Esophagus muscularis mucosa (tissue), 4 donors: ENCODE measurements around the gene PRAMEF13.
"Not testable (repeated sequence)": the region's sequence is repeated elsewhere in the genome, so short reads cannot be mapped to it uniquely, and the experiment has no call there.

Source experiments
- EP300 ChIP-seq: sonication (generic); formaldehyde crosslinking; IDR thresholded peaks from one replicate; pipeline ENCODE4 v1.6.1; 2017; ENCODE audit warnings: antibody characterized with exemption
- POLR2AphosphoS5 ChIP-seq, 2 donors: sonication (generic); formaldehyde crosslinking; IDR thresholded peaks; one replicate each; pipeline ENCODE4 v1.6.1; 2017; ENCODE audit warnings: antibody characterized with exemption in 2 of 2
- TF ChIP-seq, protein P1 (sequence below), 3 experiments: fragments of 200-600 bp in 2 of 3; fragments of 450-650 bp in 1 of 3; sonication (generic) in 2 of 3; IDR thresholded peaks; one replicate each; pipeline ENCODE4 v1.5.1; 2017 to 2019; ENCODE audit warnings: antibody characterized with exemption in 3 of 3, mild to moderate bottlenecking in 2 of 3, moderate library complexity in 1 of 3

DNA sequence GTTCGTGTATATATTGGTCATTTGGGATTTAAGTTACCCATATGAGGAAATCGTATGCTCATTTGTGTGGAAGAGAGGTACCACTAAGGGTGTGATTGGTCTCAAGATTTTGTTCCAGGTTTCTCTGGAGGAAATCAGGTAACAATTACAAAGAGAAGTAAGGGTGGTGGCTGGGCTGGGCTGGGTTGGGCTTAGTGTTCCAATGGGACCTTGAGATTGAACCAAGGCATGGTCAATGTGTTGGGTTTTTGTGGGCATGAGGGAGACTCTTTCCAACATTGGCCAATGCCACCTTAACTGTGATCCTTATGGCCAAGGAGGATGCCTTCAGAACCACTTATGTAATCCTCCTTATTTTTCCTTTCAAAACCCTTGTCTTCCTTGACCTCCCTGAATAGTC lies 29.4 kb upstream of the PRAMEF13 start:
- TF ChIP-seq, protein P1, sequence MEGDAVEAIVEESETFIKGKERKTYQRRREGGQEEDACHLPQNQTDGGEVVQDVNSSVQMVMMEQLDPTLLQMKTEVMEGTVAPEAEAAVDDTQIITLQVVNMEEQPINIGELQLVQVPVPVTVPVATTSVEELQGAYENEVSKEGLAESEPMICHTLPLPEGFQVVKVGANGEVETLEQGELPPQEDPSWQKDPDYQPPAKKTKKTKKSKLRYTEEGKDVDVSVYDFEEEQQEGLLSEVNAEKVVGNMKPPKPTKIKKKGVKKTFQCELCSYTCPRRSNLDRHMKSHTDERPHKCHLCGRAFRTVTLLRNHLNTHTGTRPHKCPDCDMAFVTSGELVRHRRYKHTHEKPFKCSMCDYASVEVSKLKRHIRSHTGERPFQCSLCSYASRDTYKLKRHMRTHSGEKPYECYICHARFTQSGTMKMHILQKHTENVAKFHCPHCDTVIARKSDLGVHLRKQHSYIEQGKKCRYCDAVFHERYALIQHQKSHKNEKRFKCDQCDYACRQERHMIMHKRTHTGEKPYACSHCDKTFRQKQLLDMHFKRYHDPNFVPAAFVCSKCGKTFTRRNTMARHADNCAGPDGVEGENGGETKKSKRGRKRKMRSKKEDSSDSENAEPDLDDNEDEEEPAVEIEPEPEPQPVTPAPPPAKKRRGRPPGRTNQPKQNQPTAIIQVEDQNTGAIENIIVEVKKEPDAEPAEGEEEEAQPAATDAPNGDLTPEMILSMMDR (IDR thresholded peaks at IDR 0.05) = not testable (repeated sequence)
- TF ChIP-seq POLR2AphosphoS5 (IDR thresholded peaks at IDR 0.05); EP300: not testable (repeated sequence)
